Measurements from ENCODE around the gene PGAP6.
"Not testable (repeated sequence)": the region's sequence is repeated elsewhere in the genome, so short reads cannot be mapped to it uniquely, and the experiment has no call there.

Gene PGAP6

DNA sequence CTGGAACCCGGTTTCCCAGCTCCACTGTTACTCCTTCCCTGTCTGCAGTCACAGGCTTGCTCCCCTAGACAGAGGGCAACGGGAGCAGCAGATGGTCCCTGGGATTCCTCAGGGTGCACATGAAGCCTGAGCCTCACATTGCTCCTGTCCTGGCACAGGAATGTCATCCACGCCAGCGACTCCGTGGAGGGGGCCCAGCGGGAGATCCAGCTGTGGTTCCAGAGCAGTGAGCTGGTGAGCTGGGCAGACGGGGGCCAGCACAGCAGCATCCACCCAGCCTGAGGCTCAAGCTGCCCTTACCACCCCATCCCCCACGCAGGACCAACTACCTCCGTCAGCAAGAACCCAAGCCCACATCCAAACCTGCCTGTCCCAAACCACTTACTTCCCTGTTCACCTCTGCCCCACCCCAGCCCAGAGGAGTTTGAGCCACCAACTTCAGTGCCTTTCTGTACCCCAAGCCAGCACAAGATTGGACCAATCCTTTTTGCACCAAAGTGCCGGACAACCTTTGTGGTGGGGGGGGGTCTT, 18.3 kb upstream of the PGAP6 start:
- DNase-seq (ENCODE audit: low read depth): no peak

DNA sequence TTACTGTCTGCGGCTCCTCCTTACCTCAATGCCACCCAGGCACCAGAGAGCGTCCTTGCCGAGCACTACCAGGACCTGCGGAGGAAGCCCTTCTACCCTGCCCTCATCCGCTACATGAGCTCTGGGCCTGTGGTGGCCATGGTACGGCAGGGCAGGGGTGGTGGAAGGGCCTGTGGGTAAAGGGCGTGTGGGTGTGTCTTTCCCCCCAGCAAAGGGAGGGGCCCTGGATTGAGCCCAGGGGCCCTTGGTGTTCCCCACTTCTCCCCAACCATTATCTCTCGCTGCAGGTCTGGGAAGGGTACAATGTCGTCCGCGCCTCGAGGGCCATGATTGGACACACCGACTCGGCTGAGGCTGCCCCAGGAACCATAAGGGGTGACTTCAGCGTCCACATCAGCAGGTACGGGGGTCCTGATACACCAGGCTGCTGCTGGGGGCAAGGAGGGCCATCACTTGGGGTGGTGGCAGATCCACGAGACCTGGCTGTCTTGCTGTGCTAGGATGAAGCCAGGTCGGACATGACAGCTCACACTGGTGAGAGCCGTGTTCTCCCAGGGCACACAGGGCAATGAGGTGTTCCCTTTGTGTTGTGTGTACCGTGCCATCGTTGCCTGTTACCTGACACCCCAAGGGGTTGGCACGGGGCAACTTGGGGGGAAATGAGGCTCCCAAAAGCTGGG, 17.7 kb upstream of the PGAP6 start:
- no peak for DNase-seq (ENCODE audit: low read depth)

DNA sequence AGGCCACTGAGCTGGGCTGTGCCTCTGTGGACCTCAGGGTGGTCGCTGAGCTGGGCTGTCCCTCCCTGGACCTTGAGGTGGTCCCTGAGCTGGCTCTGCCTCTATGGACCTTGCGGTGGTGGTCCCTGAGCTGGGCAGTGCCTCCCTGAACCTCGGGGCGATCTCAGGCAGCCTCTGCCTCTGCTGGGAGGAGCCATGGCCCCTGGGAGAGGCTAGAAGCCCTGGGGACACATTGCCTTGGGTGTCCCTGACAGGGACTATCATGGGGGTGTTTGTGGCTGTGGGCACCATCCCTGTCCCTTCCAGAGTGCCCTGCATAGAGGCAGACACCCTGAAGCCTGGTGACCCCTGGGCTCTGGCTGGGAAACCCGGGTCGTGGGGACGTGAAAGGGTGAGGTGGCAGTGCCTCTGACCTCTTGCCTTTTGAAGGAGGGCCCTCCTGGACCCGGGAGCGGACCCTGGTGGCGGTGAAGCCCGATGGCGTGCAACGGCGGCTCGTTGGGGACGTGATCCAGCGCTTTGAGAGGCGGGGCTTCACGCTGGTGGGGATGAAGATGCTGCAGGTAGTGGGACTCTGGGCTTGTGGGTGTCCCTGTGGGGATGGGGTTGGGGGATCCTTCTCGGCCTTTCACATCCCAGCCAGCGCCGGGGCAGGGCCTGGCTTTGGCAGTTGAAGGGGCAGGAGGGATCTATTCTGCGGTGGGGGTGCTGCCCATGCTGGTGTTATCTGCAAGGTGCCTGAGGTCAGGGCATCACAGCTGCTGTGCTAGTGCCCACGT, 17.0 kb upstream of the PGAP6 start:
- no peak for DNase-seq (ENCODE audit: low read depth)

DNA sequence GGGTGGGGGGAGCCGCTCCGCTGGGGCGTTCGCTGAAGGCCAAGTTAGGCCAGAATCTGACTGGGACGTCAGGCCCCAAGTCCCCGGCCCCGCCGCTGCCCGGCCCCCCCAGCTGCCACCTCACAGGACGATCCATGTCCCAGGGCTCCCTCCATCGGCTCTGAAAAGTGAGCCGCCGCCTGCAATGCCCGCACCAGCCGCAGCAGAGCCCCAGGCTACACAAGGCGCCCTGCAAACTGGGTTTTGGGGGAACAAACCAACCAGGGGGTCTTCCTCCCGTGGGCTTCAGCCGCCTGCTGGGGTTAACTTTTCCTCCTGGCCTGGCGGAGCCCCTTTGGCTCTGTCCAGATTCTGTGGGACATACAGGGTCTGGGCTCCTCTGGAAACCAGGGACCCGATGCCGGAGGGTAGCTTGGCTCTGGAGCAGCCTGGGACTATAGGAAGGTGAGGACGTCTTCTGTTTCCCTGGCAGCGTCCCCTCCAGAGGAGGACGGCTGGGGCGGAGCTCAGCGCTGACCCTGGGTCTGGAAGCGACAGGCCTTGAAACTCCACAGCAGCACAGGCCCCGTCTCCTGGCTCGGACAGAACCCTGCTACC, 16.1 kb upstream of the PGAP6 start:
- DNase-seq (ENCODE audit: low read depth): peak; percentile 79

DNA sequence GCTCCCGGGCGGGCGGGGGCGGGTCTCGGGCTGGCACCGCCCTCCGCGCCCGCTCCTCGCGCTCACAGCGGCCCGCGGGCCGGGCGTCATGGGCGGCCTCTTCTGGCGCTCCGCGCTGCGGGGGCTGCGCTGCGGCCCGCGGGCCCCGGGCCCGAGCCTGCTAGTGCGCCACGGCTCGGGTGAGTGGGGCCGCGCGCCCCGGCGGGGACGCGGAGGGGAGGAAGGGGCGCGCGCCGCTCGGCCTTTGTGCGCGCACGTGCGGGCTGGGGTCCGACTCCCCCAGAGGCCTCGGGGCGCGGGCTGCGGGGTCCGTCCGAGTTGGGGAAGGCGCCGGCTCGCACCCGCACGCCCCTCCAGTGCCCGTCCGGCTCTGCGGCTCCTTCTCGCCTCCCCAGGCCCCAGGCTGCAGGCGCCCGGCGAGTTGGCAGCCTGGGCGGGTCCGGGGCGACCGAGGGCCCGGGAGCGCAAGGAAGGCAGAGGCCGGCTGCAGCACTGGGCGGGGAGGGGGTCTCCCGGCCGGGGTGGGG, 15.4 kb upstream of the PGAP6 start, which contains the start of gene NME4:
NME4 (plus strand) TSS at position 65 of the 527 bp plus-strand sequence; CDS start at position 89, 24 bp downstream.
- no peak for DNase-seq (ENCODE audit: low read depth)

DNA sequence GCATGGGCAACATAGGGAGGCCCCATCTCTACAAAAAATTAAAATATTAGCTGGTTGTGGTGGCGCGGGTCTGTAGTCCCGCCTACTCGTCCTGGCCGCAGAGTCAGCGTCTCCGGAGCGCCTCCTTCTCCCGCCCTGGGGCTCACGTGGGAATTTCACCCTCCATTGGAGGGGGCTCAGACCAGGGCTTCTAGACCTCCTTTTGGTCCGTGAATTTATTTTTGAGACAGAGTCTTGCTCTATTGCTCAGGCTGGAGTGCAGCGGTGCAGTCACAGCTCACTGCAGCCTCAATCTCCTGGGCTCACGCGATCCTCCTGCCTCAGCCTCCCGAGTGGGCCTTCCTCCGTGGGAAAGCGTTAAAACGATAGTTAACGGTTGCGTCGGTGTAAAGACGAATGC, 14.8 kb upstream of the PGAP6 start:
- no peak for DNase-seq (ENCODE audit: low read depth)

DNA sequence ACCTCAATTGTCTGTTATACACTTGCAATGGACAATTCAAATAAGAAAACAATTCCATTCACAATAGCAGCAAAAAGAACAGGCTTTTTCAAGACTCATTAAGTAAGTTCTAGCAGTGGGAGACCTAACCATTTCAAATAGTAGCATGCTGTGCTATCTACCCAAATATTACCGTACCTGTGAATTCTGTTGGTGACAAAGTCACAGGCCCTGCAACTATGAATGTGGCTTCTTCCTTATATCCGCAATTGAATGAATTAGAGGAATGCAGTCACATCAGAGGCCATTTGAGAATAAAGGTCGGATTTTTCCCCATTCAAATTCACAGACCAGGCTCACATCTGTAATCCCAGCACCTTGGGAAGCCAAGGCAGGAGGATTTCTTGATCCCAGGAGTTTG, 14.4 kb upstream of the PGAP6 start:
- no peak for DNase-seq (ENCODE audit: low read depth)

DNA sequence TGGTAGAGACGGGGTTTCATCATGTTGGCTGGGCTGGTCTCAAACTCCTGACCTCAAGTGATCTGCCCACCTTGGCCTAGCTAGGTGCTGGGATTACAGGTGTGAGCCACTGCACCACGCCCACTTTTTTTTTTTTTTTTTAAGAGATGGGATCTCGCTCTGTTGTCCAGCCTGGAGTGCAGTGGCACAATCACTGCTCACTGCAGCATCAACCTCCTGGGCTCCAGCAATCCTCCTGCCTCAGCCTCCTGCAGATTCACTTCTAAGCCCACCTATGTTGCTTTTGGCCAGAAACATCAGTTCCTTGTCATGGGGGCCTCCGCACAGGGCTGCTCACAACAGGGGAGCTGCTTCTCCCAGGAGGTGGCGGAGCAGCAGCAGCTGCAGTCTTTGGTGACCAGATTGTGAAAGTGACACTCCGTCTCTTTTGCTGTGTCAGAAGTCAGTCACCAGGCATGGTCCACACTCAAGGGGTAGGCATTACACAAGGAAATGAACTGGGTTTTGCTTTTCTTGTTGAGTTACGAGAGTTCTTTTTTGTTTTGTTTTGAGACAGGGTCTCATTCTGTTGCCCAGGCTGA, 10.8 kb upstream of the PGAP6 start:
- no peak for DNase-seq (ENCODE audit: low read depth)

DNA sequence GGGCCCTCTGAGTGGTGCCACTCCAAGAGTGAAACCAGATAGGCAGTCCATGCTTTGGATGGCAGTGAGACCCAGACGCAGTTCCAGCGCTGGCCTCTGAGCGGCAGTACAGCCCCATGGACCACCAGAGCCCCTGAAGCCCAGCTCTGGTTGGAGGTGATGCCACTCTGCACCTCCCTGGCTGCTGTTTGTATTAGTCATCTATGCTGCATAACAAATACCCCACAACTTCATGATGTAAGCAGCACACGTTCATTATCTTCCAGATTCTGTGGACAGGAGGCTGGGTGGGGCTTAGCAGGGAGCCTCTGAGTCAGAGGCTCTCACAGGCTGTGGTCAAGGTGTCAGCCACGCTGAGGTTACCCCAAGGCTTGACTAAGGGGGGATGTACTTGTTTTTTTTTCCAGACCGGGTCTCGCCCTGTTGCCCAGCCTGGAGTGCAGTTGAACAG, 10.1 kb upstream of the PGAP6 start:
- DNase-seq (ENCODE audit: low read depth): peak; percentile 50

DNA sequence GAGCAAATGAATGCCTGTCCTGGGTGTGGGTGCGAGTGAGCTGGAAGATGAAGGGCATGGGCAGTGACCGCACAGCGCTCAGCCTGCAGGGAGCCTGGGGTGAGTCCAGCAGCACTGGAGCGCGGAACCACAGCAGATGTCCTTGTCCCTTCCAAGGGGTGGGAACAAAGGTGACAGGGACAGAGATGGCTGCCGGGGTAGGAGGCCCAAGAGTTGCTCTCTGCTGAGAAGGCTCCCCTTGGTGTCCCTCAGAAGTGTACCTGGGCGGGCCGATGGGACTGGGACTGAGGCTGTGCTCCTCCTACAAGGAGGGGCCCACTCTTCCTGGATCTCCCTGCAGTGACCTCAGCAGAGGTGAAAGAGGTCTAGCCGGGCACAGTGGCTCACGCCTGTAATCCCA, 7.6 kb upstream of the PGAP6 start:
- no peak for DNase-seq (ENCODE audit: low read depth)

DNA sequence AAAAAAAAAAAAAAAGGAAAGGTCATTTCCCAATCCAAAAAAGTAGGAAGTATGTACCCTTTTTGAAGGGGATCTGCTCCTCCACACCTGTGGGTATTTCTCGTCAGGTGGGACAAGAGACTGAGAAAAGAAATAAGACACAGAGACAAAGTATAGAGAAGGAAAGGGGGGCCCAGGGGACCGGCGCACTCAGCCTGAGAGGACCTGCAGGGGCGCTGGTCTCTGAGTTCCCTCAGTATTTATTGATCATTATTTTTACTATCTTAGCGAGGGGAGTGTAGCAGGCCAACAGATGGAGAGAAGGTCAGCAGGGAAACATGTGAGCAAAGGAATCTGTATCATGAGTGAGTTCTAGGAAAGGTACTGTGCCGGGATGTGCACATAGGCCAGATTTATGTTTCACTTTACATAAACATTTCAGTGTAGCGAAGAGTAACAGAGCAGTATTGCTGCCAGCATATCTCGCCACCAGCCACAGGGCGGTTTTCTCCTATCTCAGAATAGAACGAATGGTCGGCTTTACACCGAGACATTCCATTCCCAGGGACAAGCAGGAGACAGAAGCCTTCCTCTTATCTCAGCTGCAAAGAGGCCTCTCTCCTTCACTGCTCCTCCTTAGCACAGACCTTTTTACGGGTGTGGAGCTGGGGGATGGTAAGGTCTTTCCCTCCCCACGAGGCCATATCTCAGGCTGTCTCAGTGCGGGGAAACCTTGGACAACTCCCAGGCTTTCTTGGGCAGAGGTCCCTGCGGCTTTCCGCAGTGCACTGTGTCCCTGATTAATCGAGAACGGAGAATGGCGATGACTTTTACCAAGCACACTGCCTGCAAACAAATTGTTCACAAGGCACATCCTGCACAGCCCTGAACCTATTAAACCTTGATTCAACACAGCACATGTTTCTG, 6.2 kb upstream of the PGAP6 start:
- DNase-seq (ENCODE audit: low read depth): not testable (repeated sequence)

DNA sequence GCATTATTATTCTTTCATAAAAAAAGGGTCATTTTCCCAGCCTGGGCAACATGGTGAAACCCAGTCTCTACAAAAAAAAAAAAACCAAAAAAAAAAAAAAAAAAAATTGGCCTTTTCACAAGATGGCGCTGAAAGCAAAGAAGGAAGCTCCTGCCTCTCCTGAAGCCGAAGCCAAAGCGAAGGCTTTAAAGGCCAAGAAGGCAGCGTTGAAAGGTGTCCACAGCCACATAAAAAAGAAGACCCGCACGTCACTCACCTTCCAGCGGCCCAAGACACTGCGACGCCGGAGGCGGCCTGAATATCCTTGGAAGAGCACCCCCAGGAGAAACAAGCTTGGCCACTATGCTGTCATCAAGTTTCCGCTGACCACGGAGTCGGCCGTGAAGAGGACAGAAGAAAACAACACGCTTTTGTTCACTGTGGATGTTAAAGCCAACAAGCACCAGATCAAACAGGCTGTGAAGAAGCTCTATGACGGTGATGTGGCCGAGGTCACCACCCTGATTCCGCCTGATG, 4.9 kb upstream of the PGAP6 start:
- DNase-seq (ENCODE audit: low read depth): no peak

DNA sequence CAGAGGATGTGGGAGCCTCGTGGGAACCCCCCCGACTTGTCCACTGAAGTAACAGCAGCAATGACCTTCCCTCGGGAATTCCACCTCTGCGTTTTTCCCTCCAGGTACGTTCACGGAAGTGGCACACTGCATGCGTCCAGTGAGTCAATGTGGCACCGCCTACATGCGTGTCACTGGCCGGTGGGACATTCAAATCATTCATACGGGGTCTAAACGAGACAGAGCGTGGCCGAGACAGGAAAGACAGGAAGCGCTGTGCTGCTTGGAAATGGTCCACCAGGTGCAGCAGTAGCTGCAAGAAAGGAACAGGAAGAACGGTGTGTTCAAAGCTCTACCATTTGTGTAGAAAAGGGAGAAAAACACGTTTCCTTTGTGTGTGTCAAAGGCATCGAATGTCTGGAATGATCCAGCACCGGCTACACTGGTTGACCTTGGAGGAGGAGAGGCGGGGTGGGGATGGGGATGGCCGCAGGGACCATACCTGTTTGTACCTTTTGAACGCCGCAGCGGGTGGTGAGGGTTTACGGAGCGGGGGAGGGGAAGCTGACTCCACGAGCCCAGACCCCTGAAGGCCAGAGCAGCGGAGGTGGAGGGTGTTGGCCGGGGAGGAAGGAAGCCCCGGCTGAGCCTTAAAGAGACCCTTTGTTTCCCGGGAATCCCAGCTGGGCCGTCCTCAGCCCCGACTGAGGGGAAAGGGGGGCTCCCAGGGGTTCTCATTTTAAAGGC, 1.7 kb upstream of the PGAP6 start:
- DNase-seq (ENCODE audit: low read depth): no peak

DNA sequence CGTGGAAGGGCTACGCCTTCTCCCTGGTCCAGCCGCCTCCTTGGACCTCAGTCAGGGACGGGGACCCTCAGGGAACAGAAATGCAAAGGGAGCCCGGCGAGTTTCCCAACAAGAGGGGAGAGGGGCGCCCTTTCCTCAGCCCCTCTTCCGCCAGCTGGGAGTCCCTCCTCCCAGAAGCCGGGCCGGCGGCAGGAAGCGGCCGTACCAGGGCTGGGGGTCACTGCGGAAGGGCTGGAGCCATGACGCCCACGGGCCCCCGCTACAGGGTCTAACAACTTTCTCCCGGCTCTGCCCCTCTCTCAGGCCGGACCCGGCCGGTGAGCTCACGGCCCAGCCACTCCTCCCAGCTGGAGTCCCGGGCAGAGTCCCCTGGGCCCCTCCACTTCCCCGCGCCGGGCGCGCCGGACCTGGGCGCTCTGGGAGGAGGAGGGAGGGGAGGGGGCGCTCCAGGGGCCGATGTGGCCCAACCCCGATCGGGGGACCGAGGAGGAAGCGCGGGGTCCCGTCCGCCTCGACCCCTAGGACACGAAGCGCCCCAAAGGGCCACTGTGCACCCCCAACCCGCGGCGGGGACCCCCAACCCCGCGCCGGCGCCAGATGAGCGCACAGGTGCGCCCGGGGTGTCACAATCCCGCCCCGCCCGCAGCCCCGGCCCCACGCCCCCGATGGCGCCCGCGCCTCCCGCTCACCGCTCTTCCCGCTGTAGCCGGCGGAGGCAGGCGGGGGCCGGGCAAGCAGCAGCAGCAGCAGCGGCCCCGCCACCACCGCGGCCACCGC, 578 bp downstream of the PGAP6 start:
- no peak for DNase-seq (ENCODE audit: low read depth)

DNA sequence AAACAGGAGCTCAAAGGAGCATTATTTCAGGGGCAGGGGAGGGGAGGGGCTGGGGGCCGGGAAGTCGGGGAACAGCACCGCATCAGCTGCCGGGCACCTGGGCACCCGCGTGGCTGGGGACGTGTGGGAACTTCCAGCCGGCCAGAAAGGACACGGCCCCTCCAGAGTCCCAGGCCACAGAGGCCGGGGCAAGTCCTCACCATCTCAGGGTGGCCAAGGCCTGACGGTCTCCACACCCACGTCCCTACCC, 1.1 kb downstream of the PGAP6 start:
- no peak for DNase-seq (ENCODE audit: low read depth)

DNA sequence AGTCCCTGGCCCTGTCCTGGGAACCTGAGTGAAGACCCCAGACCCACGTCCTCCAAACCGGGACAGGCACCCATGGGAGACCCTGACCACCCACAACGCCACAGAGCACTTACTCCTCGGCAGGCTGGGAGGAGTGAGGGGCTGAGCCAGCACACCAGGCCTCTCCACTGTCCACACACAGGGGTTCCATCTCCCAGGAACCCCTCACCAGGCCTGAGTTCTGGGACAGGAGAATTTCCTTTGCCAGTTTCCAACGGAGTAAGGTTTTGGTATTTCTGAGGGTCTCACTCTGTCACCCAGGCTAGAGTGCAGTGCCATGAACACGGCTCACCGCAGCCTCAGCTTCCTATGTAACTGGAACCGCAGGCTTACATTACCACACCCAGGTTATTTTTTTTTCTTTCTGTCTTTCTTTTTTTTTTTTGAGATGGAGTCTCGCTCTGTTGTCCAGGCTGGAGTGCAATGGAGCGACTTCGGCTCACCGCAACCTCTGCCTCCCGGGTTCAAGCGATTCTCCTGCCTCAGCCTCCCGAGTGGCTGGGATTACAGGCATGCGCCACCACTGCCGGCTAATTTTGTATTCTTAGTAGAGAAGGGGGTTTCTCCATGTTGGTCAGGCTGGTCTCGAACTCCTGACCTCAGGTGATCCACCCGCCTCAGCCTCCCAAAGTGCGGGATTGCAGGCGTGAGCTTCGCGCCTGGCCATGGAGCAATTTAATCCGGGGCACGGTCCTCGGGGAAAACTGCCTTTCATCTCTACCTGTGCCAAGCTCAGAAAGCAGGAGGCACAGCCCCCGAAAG, 1.6 kb downstream of the PGAP6 start:
- DNase-seq (ENCODE audit: low read depth): no peak

DNA sequence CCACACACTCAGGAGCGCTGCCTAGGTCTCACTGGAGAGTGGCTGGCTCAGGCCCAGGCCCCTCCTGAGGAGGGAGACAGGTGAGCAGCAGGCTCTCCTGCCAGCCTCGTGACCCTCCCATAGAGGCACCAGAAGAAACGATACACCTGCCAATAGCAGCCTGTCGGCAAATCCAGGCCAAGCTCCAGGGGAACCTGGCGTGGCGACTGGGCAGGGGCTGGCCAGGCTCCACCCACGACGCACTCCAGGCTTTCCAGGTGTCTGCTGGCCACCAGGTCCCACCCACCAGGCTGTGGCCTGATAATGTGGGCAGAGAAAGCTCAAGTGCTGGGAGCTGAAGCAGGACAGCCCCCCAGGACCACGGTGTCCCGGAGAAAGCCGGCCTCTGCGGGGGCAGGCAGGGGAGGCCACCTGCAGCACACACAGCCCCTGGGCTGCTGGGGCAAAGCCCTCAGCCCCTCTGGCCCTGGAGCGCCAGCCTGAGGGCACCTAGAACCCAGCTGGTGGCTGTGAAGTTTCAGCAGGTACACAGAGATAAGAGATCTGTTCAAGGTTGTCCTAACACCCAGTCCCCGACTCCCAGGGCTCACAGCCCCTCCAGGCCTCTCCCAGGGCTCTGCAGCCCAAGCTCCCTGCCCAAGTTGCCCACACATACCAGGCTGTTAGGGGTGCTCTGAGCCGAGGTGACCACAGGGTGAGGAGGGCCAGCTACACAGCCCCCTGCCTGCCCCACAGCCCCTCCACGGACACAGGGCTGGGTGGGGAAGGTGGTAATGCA, 2.4 kb downstream of the PGAP6 start:
- no peak for DNase-seq (ENCODE audit: low read depth)

DNA sequence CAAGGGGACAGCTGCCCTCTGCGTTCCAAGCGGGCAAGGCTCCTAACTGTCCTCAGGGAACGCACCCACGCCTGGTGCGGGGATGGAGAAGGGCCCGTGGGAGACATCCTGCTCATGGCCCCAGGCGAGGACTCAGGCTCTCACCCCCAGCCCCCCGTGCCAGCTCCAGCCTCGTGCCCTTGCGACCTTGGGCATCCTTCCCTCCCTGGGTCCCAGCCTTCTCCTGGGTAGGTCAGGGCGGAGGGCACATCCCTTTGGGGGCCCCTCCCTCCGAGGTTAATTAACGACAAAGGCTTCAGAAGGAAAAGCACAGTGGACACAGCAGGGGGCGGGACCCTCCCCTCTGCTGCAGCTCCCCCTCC, 3.0 kb downstream of the PGAP6 start:
- no peak for DNase-seq (ENCODE audit: low read depth)

All from fibroblast of gingiva (primary cell).